CD14-positive monocyte (primary cell): Measurements from ENCODE around the gene NDUFA8. TPM values are rescaled to one million over a fixed set of nuclear protein-coding genes. Genes with fewer than 3 reads are reported as not detected.
A peak's percentile ranks its signal among the peaks of the same experiment; 100 is the strongest.

ENCODE experiments used
- DNase-seq, 3 donors: peaks; one replicate each; pipeline ENCODE4 v3.0.0-alpha.2; 2011 to 2022
- H2AFZ ChIP-seq: 2 replicates; pipeline ENCODE4 v1.6.0; 2012; ENCODE audit warnings: mild to moderate bottlenecking, low read depth, low read length, inconsistent platforms; ENCODE audit not compliant: insufficient read depth, poor library complexity, severe bottlenecking
- H3K27ac ChIP-seq, 2 donors: 1 replicate in 1 of 2; 2 replicates in 1 of 2; pipeline ENCODE4 v1.5.1; 2012 to 2013; ENCODE audit warnings: low read length in 2 of 2, control low read depth in 1 of 2, inconsistent platforms in 1 of 2, low read depth in 1 of 2, mild to moderate bottlenecking in 1 of 2
- H3K27me3 ChIP-seq, 2 donors: one replicate each; pipeline versions ENCODE4 v1.6.0 to v1.6.1; 2011 to 2013; ENCODE audit warnings: low read length in 2 of 2; ENCODE audit not compliant: control insufficient read depth in 2 of 2, insufficient read depth in 2 of 2
- H3K36me3 ChIP-seq, 2 donors: replicated peaks in 1 of 2; 1 replicate in 1 of 2; 2 replicates in 1 of 2; pipeline versions ENCODE4 v1.5.1 to v1.6.1; 2012 to 2013; ENCODE audit warnings: low read length in 2 of 2, control low read depth in 1 of 2, inconsistent platforms in 1 of 2, mild to moderate bottlenecking in 1 of 2; ENCODE audit not compliant: insufficient read depth in 2 of 2, control insufficient read depth in 1 of 2
- H3K4me1 ChIP-seq, 2 donors: 1 replicate in 1 of 2; 2 replicates in 1 of 2; pipeline versions ENCODE4 v1.5.1 to v1.6.1; 2012 to 2013; ENCODE audit warnings: low read length in 2 of 2, control low read depth in 1 of 2, inconsistent platforms in 1 of 2, mild to moderate bottlenecking in 1 of 2, moderate library complexity in 1 of 2; ENCODE audit not compliant: insufficient read depth in 2 of 2, control insufficient read depth in 1 of 2
- H3K4me2 ChIP-seq: replicated peaks from 2 replicates; pipeline ENCODE3; 2012; ENCODE audit warnings: low read length, moderate library complexity, mild to moderate bottlenecking; ENCODE audit not compliant: poor library complexity, severe bottlenecking; ENCODE audit errors: extremely low read depth
- H3K4me3 ChIP-seq, 3 experiments: fragments of 200-600 bp in 1 of 3; sonication (generic) in 1 of 3; replicated peaks in 1 of 3; 1 replicate in 2 of 3; 2 replicates in 1 of 3; pipeline ENCODE4 v1.5.1; 2011 to 2013; ENCODE audit warnings: low read length in 3 of 3, mild to moderate bottlenecking in 3 of 3, control low read depth in 2 of 3, low read depth in 2 of 3, inconsistent platforms in 1 of 3, moderate library complexity in 1 of 3
- H3K79me2 ChIP-seq: 2 replicates; pipeline ENCODE4 v1.6.0; 2012; ENCODE audit warnings: mild to moderate bottlenecking, control low read depth, inconsistent platforms, low read length, moderate library complexity; ENCODE audit not compliant: insufficient read depth
- H3K9ac ChIP-seq: 2 replicates; pipeline ENCODE4 v1.6.0; 2017; ENCODE audit warnings: low read length, mild to moderate bottlenecking; ENCODE audit not compliant: insufficient read depth, poor library complexity, severe bottlenecking
- H3K9me3 ChIP-seq, 2 donors: replicated peaks in 1 of 2; 1 replicate in 1 of 2; 2 replicates in 1 of 2; pipeline versions ENCODE4 v1.5.1 to v1.6.1; 2012 to 2013; ENCODE audit warnings: low read length in 2 of 2, control low read depth in 1 of 2; ENCODE audit not compliant: control insufficient read depth in 1 of 2, insufficient read depth in 1 of 2
- H4K20me1 ChIP-seq: 2 replicates; pipeline ENCODE4 v1.6.0; 2012; ENCODE audit warnings: mild to moderate bottlenecking, low read length, control low read depth, moderate library complexity; ENCODE audit not compliant: insufficient read depth
- H3K27ac Mint-ChIP-seq, 7 donors: one replicate each; pipeline ENCODE4 v1.8.0; 2020; ENCODE audit warnings: mild to moderate bottlenecking in 7 of 7, mixed read lengths in 7 of 7, moderate library complexity in 6 of 7, inconsistent platforms in 2 of 7
- H3K27me3 Mint-ChIP-seq, 3 donors: one replicate each; pipeline ENCODE4 v1.8.0; 2021 to 2022; ENCODE audit warnings: low read depth in 3 of 3, mild to moderate bottlenecking in 3 of 3, mixed read lengths in 3 of 3, moderate library complexity in 3 of 3, inconsistent platforms in 1 of 3
- H3K36me3 Mint-ChIP-seq, 2 donors: one replicate each; pipeline ENCODE4 v1.8.0; 2020; ENCODE audit warnings: mixed read lengths in 2 of 2, inconsistent platforms in 1 of 2, mild to moderate bottlenecking in 1 of 2
- H3K4me1 Mint-ChIP-seq: one replicate; pipeline ENCODE4 v1.8.0; 2020; ENCODE audit warnings: mild to moderate bottlenecking, mixed read lengths
- H3K4me3 Mint-ChIP-seq, 2 donors: one replicate each; pipeline ENCODE4 v1.8.0; 2020; ENCODE audit warnings: mild to moderate bottlenecking in 2 of 2, mixed read lengths in 2 of 2, moderate library complexity in 1 of 2
- H3K9me3 Mint-ChIP-seq, 7 donors: one replicate each; pipeline ENCODE4 v1.8.0; 2020 to 2022; ENCODE audit warnings: mixed read lengths in 7 of 7, mild to moderate bottlenecking in 6 of 7, moderate library complexity in 6 of 7, inconsistent platforms in 2 of 7
- CTCF ChIP-seq: fragments of 200-600 bp; IDR thresholded peaks from one replicate; pipeline ENCODE4 v1.8.0; 2022; ENCODE audit warnings: antibody characterized with exemption, mild to moderate bottlenecking
- WGBS: methylation state at CpG from one replicate; pipeline ENCODE4 v1.1.5; 2013; ENCODE audit warnings: missing lambda C conversion rate; ENCODE audit not compliant: insufficient coverage; 5-methylcytosine and 5-hydroxymethylcytosine counted together
- intact Hi-C, 2 donors: fragments of 100-400 bp; cut with micrococcal nuclease; formaldehyde crosslinking; loops; one replicate each; pipeline versions ENCODE4 v1.15.0 to v1.15.1; 2023
- polyA plus RNA-seq, 3 donors: library from polyadenylated mRNA; depleted of rRNA in 1 of 3; unstranded in 2 of 3; stranded (reverse) in 1 of 3; fragments of 300-500 nt in 2 of 3; fragments of >200 nt in 1 of 3; fragmentation: Illumina TruSeq in 2 of 3; gene quantifications; 1 replicate in 2 of 3; 2 replicates in 1 of 3; pipeline ENCODE4 v1.2.3, GENCODE V29; 2012 to 2021

Gene NDUFA8
- polyA plus RNA-seq, 3 donors: 19.6 to 71.2 (median 63.5) TPM

- H2AFZ ChIP-seq: no peak overlapping the region
- peaks cover 0 to 5% of the 10 kb centered on the region in 2 donors for H3K9me3 ChIP-seq
- no peak for DNase-seq
- Mint-ChIP-seq H3K36me3 (no peaks in the 10 kb centered on the region), H3K4me3 (peak overlapping the region in 1 of 2 donors; percentile 86), H3K27ac (no peak overlapping the region), H3K27me3 (peaks cover 38 to 45% (median 39%) of the 10 kb centered on the region in 3 donors), H3K4me1 (peaks cover 12% of the 10 kb centered on the region), H3K9me3 (peaks cover 0 to 4% (median 1%) of the 10 kb centered on the region in 7 donors)
- no peak overlapping the region for H3K27ac ChIP-seq
- no peaks in the 10 kb centered on the region for H4K20me1 ChIP-seq
- no peak overlapping the region for H3K9ac ChIP-seq
- TF ChIP-seq CTCF: peak; percentile 43
- 76% methylated on average over 19 of the region's 21 CpGs for WGBS
- H3K4me2 ChIP-seq: no peak overlapping the region
- no peak overlapping the region for H3K4me3 ChIP-seq
- no peaks in the 10 kb centered on the region for H3K36me3 ChIP-seq
- intact Hi-C loops: loop anchor here (2.0 to 10.0 kb wide), 4 partner anchors 225 to 689 kb away; no protein-coding TSS in a partner anchor
- no peaks in the 10 kb centered on the region for H3K79me2 ChIP-seq
- peaks cover 18 to 30% of the 10 kb centered on the region in 2 donors for H3K27me3 ChIP-seq
- peaks cover 4 to 9% of the 10 kb centered on the region in 2 donors for H3K4me1 ChIP-seq
Measured at GRCh38 chr9:122125509-122126330, 33.9 kb downstream of the NDUFA8 start.

GRCh38 chr9:122125158-122125508 is 34.4 kb downstream of the NDUFA8 start:
- peak; percentile 88 for TF ChIP-seq CTCF
- Histone ChIP-seq H3K27me3 (peaks cover 18 to 30% of the 10 kb centered on the region in 2 donors), H3K27ac (no peak overlapping the region), H3K4me1 (peaks cover 4 to 9% of the 10 kb centered on the region in 2 donors), H4K20me1 (no peaks in the 10 kb centered on the region), H3K4me3 (no peak overlapping the region), H3K9me3 (peaks cover 0 to 5% of the 10 kb centered on the region in 2 donors), H3K4me2 (no peak overlapping the region), H3K36me3 (no peaks in the 10 kb centered on the region), H3K79me2 (no peaks in the 10 kb centered on the region), H3K9ac (no peak overlapping the region), H2AFZ (no peak overlapping the region)
- H3K27ac Mint-ChIP-seq: no peak overlapping the region
- no peaks in the 10 kb centered on the region for H3K36me3 Mint-ChIP-seq
- peaks cover 38 to 43% (median 41%) of the 10 kb centered on the region in 3 donors for H3K27me3 Mint-ChIP-seq
- WGBS: 0% methylated on average over 6 of the region's 8 CpGs
- peak; percentile 56 to 66 (median 66) for DNase-seq
- intact Hi-C loops: loop anchor here (2.0 to 10.0 kb wide), 4 partner anchors 226 to 690 kb away; no protein-coding TSS in a partner anchor
- peak overlapping the region in 1 of 2 donors; percentile 86 for H3K4me3 Mint-ChIP-seq
- H3K4me1 Mint-ChIP-seq: peaks cover 12% of the 10 kb centered on the region
- H3K9me3 Mint-ChIP-seq: peaks cover 0 to 4% (median 1%) of the 10 kb centered on the region in 7 donors
